Measurements from ENCODE around the gene RBMS1. TPM values are rescaled to one million over a fixed set of nuclear protein-coding genes. Genes with fewer than 3 reads are reported as not detected.

The RBMS1 gene
- total RNA-seq, 1 donor from 2014 or later, result 148 TPM

GRCh38 chr2:160289126-160289525 is 204.5 kb downstream of the RBMS1 start:
- Mint-ChIP-seq H3K27ac (ENCODE audit: unreplicated experiment) (no peak overlapping the region), H3K4me1 (ENCODE audit: low read depth, unreplicated experiment) (peaks cover 56% of the 10 kb centered on the region), H3K9me3 (ENCODE audit: unreplicated experiment) (no peaks in the 10 kb centered on the region), H3K4me3 (ENCODE audit: unreplicated experiment) (no peak overlapping the region), H3K36me3 (ENCODE audit: low read depth, unreplicated experiment) (peaks cover 25% of the 10 kb centered on the region), H3K27me3 (ENCODE audit: low read depth, unreplicated experiment) (no peaks in the 10 kb centered on the region)
- H3K79me2 ChIP-seq (ENCODE audit: insufficient read depth, low read length), result peaks cover 5% of the 10 kb centered on the region
- peaks cover 22% of the 10 kb centered on the region for H3K36me3 ChIP-seq (ENCODE audit: insufficient read depth, low read length)
- peaks cover 15% of the 10 kb centered on the region for H3K4me1 ChIP-seq (ENCODE audit: insufficient read depth, low read length)
- H3K27ac ChIP-seq (ENCODE audit: low read depth, low read length), result no peak overlapping the region
- no peak for DNase-seq (ENCODE audit: low read depth)
- H3K9ac ChIP-seq (ENCODE audit: low read length), result no peak overlapping the region
- no peak for TF ChIP-seq CTCF (IDR thresholded peaks at IDR 0.05; ENCODE audit: insufficient read depth, low read depth, low read length)
- TF ChIP-seq EZH2 (IDR thresholded peaks at IDR 0.05; ENCODE audit: insufficient read depth, low read length), result no peak
- FAIRE-seq, result no peak
- no peaks in the 10 kb centered on the region for H3K9me3 ChIP-seq (ENCODE audit: insufficient read depth, low read depth, low read length)
- H2AFZ ChIP-seq (ENCODE audit: low read depth, low read length), result no peak overlapping the region
- H3K27me3 ChIP-seq (ENCODE audit: insufficient read depth, low read length), result no peaks in the 10 kb centered on the region
- H3K4me3 ChIP-seq (ENCODE audit: insufficient read depth, low read depth, low read length), result no peak overlapping the region
- no peaks in the 10 kb centered on the region for H4K20me1 ChIP-seq (ENCODE audit: insufficient read depth, low read length)
- H3K4me2 ChIP-seq (ENCODE audit: low read length), result no peak overlapping the region

DNA sequence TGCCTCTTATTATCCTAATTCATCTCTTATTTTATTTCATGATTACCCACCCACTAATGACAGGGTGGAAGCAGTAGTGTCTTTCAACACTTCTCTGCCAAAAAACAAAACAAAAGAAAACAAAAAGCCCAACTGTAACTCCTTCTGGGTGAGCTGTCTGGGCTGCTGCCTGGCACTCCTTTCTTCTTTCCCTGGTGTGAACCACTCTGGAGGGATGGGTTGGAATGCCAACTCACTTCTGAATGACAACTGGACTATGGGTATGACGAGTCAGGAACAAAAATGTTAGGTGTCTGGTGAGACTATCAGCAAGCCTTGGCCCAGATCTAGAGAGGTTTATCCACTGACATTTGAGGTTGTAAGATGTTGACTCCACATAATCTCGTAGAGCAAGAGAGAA is 205.3 kb downstream of the RBMS1 start:
- H2AFZ ChIP-seq (ENCODE audit: low read depth, low read length), result no peak overlapping the region
- peaks cover 29% of the 10 kb centered on the region for H3K36me3 ChIP-seq (ENCODE audit: insufficient read depth, low read length)
- no peaks in the 10 kb centered on the region for H3K27me3 ChIP-seq (ENCODE audit: insufficient read depth, low read length)
- peaks cover 7% of the 10 kb centered on the region for H3K4me1 ChIP-seq (ENCODE audit: insufficient read depth, low read length)
- DNase-seq (ENCODE audit: low read depth) (no peak), FAIRE-seq (no peak)
- Mint-ChIP-seq H3K4me3 (ENCODE audit: unreplicated experiment) (no peak overlapping the region), H3K27ac (ENCODE audit: unreplicated experiment) (peak overlapping the region; percentile 7), H3K4me1 (ENCODE audit: low read depth, unreplicated experiment) (peaks cover 48% of the 10 kb centered on the region), H3K27me3 (ENCODE audit: low read depth, unreplicated experiment) (no peaks in the 10 kb centered on the region), H3K9me3 (ENCODE audit: unreplicated experiment) (no peaks in the 10 kb centered on the region), H3K36me3 (ENCODE audit: low read depth, unreplicated experiment) (peaks cover 28% of the 10 kb centered on the region)
- no peaks in the 10 kb centered on the region for H4K20me1 ChIP-seq (ENCODE audit: insufficient read depth, low read length)
- H3K9ac ChIP-seq (ENCODE audit: low read length), result no peak overlapping the region
- TF ChIP-seq CTCF (IDR thresholded peaks at IDR 0.05; ENCODE audit: insufficient read depth, low read depth, low read length) (no peak), EZH2 (IDR thresholded peaks at IDR 0.05; ENCODE audit: insufficient read depth, low read length) (no peak)
- H3K4me2 ChIP-seq (ENCODE audit: low read length), result no peak overlapping the region
- no peak overlapping the region for H3K4me3 ChIP-seq (ENCODE audit: insufficient read depth, low read depth, low read length)
- no peaks in the 10 kb centered on the region for H3K9me3 ChIP-seq (ENCODE audit: insufficient read depth, low read depth, low read length)
- peaks cover 5% of the 10 kb centered on the region for H3K79me2 ChIP-seq (ENCODE audit: insufficient read depth, low read length)
- H3K27ac ChIP-seq (ENCODE audit: low read depth, low read length), result no peak overlapping the region

DNA sequence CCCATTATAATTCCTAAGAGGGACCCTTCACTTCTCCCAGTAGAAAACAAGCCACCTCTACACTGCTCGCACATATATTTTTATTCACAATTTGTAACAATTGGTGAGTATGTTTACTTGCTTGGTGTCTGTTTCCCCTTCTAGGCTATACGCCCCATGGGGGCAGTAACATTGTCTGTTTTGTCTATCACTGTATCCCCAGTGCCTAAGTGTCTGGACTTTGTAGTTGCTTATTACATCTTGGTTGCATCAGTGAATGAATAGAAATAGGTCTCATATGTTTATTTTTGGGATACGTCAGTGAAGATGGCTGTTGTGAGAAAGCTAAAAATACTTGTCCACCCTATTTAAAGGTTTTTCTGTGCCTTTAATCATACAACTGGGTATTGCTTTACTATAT is 206.1 kb downstream of the RBMS1 start:
- H3K4me2 ChIP-seq (ENCODE audit: low read length), result no peak overlapping the region
- no peaks in the 10 kb centered on the region for H3K9me3 ChIP-seq (ENCODE audit: insufficient read depth, low read depth, low read length)
- peaks cover 22% of the 10 kb centered on the region for H3K36me3 Mint-ChIP-seq (ENCODE audit: low read depth, unreplicated experiment)
- FAIRE-seq, result no peak
- H3K27ac ChIP-seq (ENCODE audit: low read depth, low read length), result no peak overlapping the region
- H4K20me1 ChIP-seq (ENCODE audit: insufficient read depth, low read length), result no peaks in the 10 kb centered on the region
- H3K27me3 Mint-ChIP-seq (ENCODE audit: low read depth, unreplicated experiment), result no peaks in the 10 kb centered on the region
- DNase-seq (ENCODE audit: low read depth), result no peak
- TF ChIP-seq EZH2 (IDR thresholded peaks at IDR 0.05; ENCODE audit: insufficient read depth, low read length), result no peak
- TF ChIP-seq CTCF (IDR thresholded peaks at IDR 0.05; ENCODE audit: insufficient read depth, low read depth, low read length), result no peak
- H3K4me3 ChIP-seq (ENCODE audit: insufficient read depth, low read depth, low read length), result no peak overlapping the region
- H3K36me3 ChIP-seq (ENCODE audit: insufficient read depth, low read length), result peaks cover 38% of the 10 kb centered on the region
- no peak overlapping the region for H2AFZ ChIP-seq (ENCODE audit: low read depth, low read length)
- peaks cover 39% of the 10 kb centered on the region for H3K4me1 Mint-ChIP-seq (ENCODE audit: low read depth, unreplicated experiment)
- H3K9me3 Mint-ChIP-seq (ENCODE audit: unreplicated experiment), result no peaks in the 10 kb centered on the region
- no peak overlapping the region for H3K4me3 Mint-ChIP-seq (ENCODE audit: unreplicated experiment)
- no peak overlapping the region for H3K9ac ChIP-seq (ENCODE audit: low read length)
- H3K27ac Mint-ChIP-seq (ENCODE audit: unreplicated experiment), result no peak overlapping the region
- no peaks in the 10 kb centered on the region for H3K27me3 ChIP-seq (ENCODE audit: insufficient read depth, low read length)
- H3K79me2 ChIP-seq (ENCODE audit: insufficient read depth, low read length), result peaks cover 5% of the 10 kb centered on the region
- peaks cover 5% of the 10 kb centered on the region for H3K4me1 ChIP-seq (ENCODE audit: insufficient read depth, low read length)
